GM10847 (cell line): ENCODE results near the gene CRYBA2.

ENCODE experiments used
- POLR2A ChIP-seq: IDR thresholded peaks from 2 replicates; pipeline ENCODE4 v1.6.1; 2011; ENCODE audit not compliant: insufficient read length; ENCODE audit errors: extremely low read depth

CRYBA2 gene

GRCh38 chr2:218993345-218994315, at the start of gene CRYBA2:
TSS of gene CRYBA2 (minus strand) at chr2:218993422. CDS start at chr2:218993176, 246 bp downstream.
- no peak for TF ChIP-seq POLR2A

- TF ChIP-seq POLR2A = no peak
Measured at GRCh38 chr2:219042750-219043149, 49.5 kb upstream of the CRYBA2 start.

- no peak for TF ChIP-seq POLR2A
Measured at GRCh38 chr2:219042157-219042556, 48.9 kb upstream of the CRYBA2 start.

GRCh38 chr2:219041252-219041651, 48.0 kb upstream of the CRYBA2 start, which contains the start of gene CFAP65:
TSS of gene CFAP65 (minus strand) at chr2:219041516. CDS start at chr2:219039048, 2,468 bp downstream.
- no peak for TF ChIP-seq POLR2A

- TF ChIP-seq POLR2A = no peak
Measured at GRCh38 chr2:219038600-219038999, 45.4 kb upstream of the CRYBA2 start.

GRCh38 chr2:219037783-219038499, 44.7 kb upstream of the CRYBA2 start:
- no peak for TF ChIP-seq POLR2A

GRCh38 chr2:219035942-219036341, 42.7 kb upstream of the CRYBA2 start:
- TF ChIP-seq POLR2A = no peak

- TF ChIP-seq POLR2A = no peak
Measured at GRCh38 chr2:219034823-219035222, 41.6 kb upstream of the CRYBA2 start.

GRCh38 chr2:219032051-219032745, 39.0 kb upstream of the CRYBA2 start:
- no peak for TF ChIP-seq POLR2A

- TF ChIP-seq POLR2A = no peak
Measured at GRCh38 chr2:219031005-219031738, 38.0 kb upstream of the CRYBA2 start.

- no peak for TF ChIP-seq POLR2A
Measured at GRCh38 chr2:219030177-219030940, 37.1 kb upstream of the CRYBA2 start.

- TF ChIP-seq POLR2A = no peak
Measured at GRCh38 chr2:219029829-219030165, 36.6 kb upstream of the CRYBA2 start.

GRCh38 chr2:219028996-219029828, 36.0 kb upstream of the CRYBA2 start:
- TF ChIP-seq POLR2A = no peak

GRCh38 chr2:219028141-219028540, 34.9 kb upstream of the CRYBA2 start:
- no peak for TF ChIP-seq POLR2A
